HFFc6 (cell line): ENCODE measurements around the gene ARHGEF9. TPM values are rescaled to one million over a fixed set of nuclear protein-coding genes. Genes with fewer than 3 reads are reported as not detected.

Source experiments
- DNase-seq: peaks from one replicate; pipeline ENCODE4 v3.0.0-alpha.2; 2018
- H3K27ac Mint-ChIP-seq: 2 replicates; pipeline ENCODE4 v1.8.0; 2020; ENCODE audit warnings: mild to moderate bottlenecking, mixed read lengths
- H3K27me3 Mint-ChIP-seq: 2 replicates; pipeline ENCODE4 v1.8.0; 2021; ENCODE audit warnings: mild to moderate bottlenecking, moderate library complexity, mixed read lengths; ENCODE audit not compliant: insufficient read depth
- H3K36me3 Mint-ChIP-seq: 2 replicates; pipeline ENCODE4 v1.8.0; 2021; ENCODE audit warnings: low read depth, mixed read lengths
- H3K4me1 Mint-ChIP-seq: 2 replicates; pipeline ENCODE4 v1.8.0; 2020; ENCODE audit warnings: low read depth, mixed read lengths
- H3K4me3 Mint-ChIP-seq: 2 replicates; pipeline ENCODE4 v1.8.0; 2020; ENCODE audit warnings: mild to moderate bottlenecking, moderate library complexity, mixed read lengths
- H3K9me3 Mint-ChIP-seq: 2 replicates; pipeline ENCODE4 v1.8.0; 2020; ENCODE audit warnings: mild to moderate bottlenecking, mixed read lengths
- total RNA-seq, 6 experiments: library from RNA; stranded (reverse); fragmentation: NEBNext Ultra II Directional; extraction: Animal tissue kit (Norgen Biotek cat#: 25700); gene quantifications; 2 replicates in 1 of 6; 3 replicates in 5 of 6; pipeline ENCODE4 v1.2.3, GENCODE V29; 2021
- TF ChIP-seq, protein P1 (sequence below): fragments of 200-600 bp; sonication (generic); IDR thresholded peaks from 2 replicates; pipeline ENCODE4 v1.5.0; 2021; ENCODE audit warnings: antibody characterized with exemption, mild to moderate bottlenecking

ARHGEF9 gene
- total RNA-seq, 6 experiments from 2014 or later = 18.8 to 23.0 (median 20.2) TPM

DNA sequence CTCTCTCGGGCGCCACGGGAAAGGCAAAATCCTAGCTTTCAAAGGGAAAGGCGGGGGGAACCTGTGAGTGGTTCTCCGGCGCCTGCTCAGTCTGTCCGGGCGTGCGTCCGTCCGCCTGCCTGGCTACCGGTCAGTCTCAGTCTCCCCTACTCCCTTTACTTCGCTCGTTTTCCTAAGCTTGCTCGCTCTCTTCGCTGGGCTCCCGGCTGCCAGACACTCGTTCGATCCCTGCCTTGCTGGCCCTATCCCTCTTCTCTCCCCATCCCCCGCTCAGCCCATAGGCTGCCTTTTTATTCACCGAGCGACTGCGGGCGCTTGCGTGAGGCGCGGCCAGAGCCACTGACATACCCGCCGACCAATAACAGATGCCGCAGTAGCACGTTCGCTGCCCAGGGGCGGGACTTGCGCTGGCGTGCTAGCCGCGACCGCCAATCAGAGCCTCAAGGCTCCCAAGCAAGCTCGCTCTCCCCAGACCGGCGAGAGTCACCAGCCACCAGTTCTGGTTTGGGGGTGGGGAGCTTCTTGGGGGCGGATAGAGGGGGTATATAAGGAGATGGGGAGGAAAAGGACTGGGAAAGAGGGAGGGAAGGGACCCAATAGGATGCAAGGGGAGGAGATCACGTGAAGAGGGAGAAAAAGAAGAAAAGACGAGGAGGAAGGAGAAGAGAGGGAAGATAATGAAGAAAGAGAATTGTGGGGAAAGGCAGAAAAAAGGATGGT, 30.0 kb downstream of the ARHGEF9 start:
- TF ChIP-seq, protein P1, sequence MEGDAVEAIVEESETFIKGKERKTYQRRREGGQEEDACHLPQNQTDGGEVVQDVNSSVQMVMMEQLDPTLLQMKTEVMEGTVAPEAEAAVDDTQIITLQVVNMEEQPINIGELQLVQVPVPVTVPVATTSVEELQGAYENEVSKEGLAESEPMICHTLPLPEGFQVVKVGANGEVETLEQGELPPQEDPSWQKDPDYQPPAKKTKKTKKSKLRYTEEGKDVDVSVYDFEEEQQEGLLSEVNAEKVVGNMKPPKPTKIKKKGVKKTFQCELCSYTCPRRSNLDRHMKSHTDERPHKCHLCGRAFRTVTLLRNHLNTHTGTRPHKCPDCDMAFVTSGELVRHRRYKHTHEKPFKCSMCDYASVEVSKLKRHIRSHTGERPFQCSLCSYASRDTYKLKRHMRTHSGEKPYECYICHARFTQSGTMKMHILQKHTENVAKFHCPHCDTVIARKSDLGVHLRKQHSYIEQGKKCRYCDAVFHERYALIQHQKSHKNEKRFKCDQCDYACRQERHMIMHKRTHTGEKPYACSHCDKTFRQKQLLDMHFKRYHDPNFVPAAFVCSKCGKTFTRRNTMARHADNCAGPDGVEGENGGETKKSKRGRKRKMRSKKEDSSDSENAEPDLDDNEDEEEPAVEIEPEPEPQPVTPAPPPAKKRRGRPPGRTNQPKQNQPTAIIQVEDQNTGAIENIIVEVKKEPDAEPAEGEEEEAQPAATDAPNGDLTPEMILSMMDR = no peak
- Mint-ChIP-seq H3K27me3 (peaks cover 6% of the 10 kb centered on the region), H3K36me3 (no peaks in the 10 kb centered on the region), H3K27ac (peak overlapping the region; percentile 97), H3K9me3 (no peaks in the 10 kb centered on the region), H3K4me3 (peak overlapping the region; percentile 98), H3K4me1 (peaks cover 35% of the 10 kb centered on the region)
- peak; percentile 93 for DNase-seq

DNA sequence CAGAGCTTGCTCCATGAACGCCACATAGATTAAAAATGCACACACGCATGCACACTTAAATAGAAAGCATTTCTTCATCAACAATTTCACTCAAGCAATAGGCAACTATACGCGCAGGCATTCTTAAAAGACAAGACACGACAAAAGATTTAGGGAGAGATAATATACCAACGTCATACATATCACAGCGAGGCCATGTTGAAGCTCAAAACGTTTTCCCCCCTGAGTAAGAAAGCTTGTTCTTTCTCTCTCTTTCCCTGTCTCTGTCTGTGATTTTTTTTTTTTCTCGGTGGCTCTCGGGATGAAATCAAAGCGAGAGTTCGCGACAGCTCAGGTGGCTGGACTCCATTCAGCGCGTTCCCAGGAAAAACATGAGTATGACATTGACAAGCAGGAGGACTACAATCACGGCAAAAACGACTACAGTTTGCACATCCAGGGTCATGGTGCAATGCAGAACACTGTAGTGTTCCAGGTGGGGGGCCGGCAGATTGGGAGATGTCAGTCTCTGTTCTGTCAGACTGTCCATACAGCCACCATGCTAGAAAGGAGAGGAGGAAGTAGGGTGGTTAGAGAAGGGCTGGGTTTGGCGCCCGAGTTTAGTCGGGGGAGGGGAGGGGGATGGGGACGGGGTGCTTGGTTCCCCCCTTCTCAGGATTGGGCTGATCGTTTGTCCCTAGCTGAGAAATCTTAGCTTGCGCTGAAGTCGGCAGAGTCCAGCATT, 30.7 kb downstream of the ARHGEF9 start:
- Mint-ChIP-seq H3K4me1 (peaks cover 35% of the 10 kb centered on the region), H3K27ac (peak overlapping the region; percentile 97), H3K36me3 (no peaks in the 10 kb centered on the region), H3K9me3 (no peaks in the 10 kb centered on the region), H3K27me3 (peaks cover 6% of the 10 kb centered on the region), H3K4me3 (peak overlapping the region; percentile 98)
- TF ChIP-seq, protein P1 = no peak
- DNase-seq = peak; percentile 9

DNA sequence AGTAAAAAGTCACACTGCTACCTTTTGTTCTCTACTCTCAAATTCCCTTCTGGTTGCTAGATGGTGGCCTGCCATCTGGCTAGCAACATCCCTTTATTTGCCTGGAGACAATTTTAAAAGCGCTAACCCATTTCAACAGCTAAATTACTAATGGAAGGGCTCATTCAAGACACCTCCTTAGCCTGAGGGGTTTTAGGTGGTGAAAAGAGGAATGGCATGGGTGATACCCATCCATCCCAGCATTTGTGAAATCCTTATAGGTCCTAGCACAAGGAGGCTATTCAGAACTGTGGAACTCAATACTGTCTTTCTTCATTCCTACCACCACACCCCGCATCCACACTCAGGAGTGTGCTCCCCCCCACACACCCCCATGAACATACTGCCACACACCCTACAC, 33.5 kb downstream of the ARHGEF9 start:
- no peak for DNase-seq
- Mint-ChIP-seq H3K4me3 (no peak overlapping the region), H3K27ac (no peak overlapping the region), H3K9me3 (no peaks in the 10 kb centered on the region), H3K4me1 (peaks cover 50% of the 10 kb centered on the region), H3K27me3 (peaks cover 2% of the 10 kb centered on the region), H3K36me3 (no peaks in the 10 kb centered on the region)
- TF ChIP-seq, protein P1 = no peak

DNA sequence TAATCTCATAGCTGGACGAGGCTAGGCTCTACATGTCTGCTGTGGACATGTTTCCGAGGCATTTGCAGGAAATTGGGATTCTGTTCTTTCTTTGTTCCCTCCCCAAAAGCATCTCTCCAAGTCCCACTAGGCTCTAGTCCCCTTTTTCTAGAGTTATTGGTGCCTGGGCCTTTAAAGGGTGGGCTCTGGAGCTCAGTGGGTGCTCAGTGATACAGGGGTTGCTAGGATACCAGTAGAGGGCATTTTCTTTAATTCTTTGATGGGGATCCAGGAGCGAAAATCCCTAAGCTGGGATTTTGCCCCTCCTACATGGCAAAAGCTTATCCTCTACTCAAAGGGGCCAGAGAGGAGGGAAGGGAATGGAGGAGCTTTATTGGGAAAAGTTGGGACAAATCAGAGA, 34.2 kb downstream of the ARHGEF9 start:
- DNase-seq = no peak
- TF ChIP-seq, protein P1 = no peak
- H3K36me3 Mint-ChIP-seq = no peaks in the 10 kb centered on the region
- no peak overlapping the region for H3K27ac Mint-ChIP-seq
- H3K4me1 Mint-ChIP-seq = peaks cover 50% of the 10 kb centered on the region
- H3K4me3 Mint-ChIP-seq = no peak overlapping the region
- H3K9me3 Mint-ChIP-seq = no peaks in the 10 kb centered on the region
- H3K27me3 Mint-ChIP-seq = peaks cover 2% of the 10 kb centered on the region

DNA sequence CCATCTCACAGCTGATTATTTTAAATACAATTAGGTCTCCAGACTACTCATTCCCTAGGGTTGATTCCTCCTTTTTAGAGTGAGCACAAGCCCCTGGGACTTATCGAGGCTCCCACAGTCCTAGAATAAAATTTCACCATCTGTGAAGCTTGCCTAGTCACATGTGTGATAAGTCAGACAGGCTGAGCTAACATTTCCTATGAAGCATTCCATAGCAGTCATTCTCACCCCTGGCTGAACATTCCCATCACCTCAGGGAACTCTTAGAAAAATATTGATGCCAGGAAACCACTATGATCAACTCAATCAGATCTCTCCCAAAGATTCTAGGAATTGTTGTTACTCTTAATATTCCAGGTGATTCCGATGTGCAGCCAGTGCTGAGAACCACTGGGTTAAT, 37.7 kb downstream of the ARHGEF9 start:
- H3K4me3 Mint-ChIP-seq = no peak overlapping the region
- H3K4me1 Mint-ChIP-seq = peaks cover 27% of the 10 kb centered on the region
- no peaks in the 10 kb centered on the region for H3K9me3 Mint-ChIP-seq
- TF ChIP-seq, protein P1 = no peak
- H3K36me3 Mint-ChIP-seq = no peaks in the 10 kb centered on the region
- H3K27me3 Mint-ChIP-seq = no peaks in the 10 kb centered on the region; the same call in 1 of the 2 replicates
- no peak overlapping the region for H3K27ac Mint-ChIP-seq
- DNase-seq = peak; percentile 18
